ENCODE measurements around the gene IP6K1. TPM values are rescaled to one million over a fixed set of nuclear protein-coding genes. Genes with fewer than 3 reads are reported as not detected.
"Not testable (repeated sequence)": the region's sequence is repeated elsewhere in the genome, so short reads cannot be mapped to it uniquely, and the experiment has no call there.

IP6K1 gene
- total RNA-seq, 8 experiments from 2014 or later, result 25.2 to 43.5 (median 29.7) TPM

DNA sequence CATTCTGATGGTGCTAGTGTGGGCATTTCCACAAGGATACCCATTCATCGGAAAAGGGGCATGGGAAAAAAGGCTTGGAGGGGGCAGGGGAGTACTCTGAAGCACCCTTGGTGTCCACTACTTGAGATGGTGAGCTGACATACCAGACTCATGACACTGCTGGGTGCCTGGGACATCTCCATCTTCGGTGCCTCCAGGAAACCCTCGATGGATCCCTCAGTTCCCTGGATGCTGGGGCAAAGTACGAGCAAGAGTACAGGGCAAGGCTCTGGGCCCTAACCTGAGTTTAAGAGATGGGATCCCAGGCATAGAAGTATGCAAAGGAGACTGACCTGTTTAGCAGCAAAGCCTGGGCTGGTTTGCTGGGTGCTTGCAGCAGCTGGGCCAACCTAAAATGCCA, 5.2 kb upstream of the IP6K1 start:
- H3K27ac ChIP-seq, result peak overlapping the region; percentile 45 to 84
- ATAC-seq (replicated peaks in 6 of 8), result no peak
- no peak overlapping the region for H3K4me3 ChIP-seq
- 14 to 90% (median 79%) methylated on average over 1 to 4 of the region's 4 CpGs; no CpG with 5 or more reads in 6 of the 10 experiments for WGBS, 10 experiments
- in situ Hi-C loops (cut with MboI; ENCODE audit: low pct_unique_long_range_greater_than_20kb in 2 of 9, low sequenced_read_pairs in 9 of 9, unreplicated experiment in 9 of 9), result no loop called here
- H3K4me1 ChIP-seq (replicated peaks in 1 of 2), result peaks cover 22 to 25% of the 10 kb centered on the region in 2 donors

DNA sequence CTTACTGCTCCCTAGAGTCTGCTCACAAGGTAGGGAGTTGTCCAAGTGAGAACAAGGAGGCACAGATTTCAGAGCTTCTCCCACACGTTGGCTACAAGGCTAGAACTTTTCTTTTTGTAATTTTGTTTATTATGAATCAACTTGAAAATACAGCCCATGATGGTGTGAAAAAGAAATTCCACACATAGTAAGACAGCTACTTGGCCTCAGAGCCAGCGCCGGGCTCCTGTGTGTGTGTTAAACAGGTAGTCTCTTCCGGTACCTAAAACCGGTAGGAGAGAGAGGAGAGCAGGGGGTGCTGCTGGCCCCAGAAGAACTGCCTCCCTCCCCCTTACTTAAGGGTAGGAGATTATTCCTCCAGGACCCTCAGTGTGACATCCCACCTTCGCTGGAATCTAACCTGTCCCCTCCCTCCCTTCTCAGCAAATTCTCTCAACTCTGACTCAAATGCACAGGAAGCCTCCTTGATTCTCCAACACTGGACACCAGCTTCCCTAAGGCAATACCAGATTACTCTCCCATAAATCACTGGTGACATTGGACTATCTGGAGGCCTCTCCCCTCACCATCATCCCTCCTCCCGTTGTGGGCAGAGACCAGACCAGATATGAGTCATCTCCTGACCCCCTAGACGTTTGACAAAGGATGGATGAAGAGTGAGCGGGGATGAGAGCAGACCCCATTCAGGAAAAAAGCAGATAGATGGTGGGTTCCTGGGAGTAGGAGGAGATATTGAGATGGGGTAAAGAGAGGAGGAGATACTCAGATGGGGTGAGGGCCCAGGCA, 4.5 kb upstream of the IP6K1 start:
- ATAC-seq (replicated peaks in 6 of 8), result peak in 5 of 8 experiments; percentile 18 to 44 (median 34)
- H3K27ac ChIP-seq, result peak overlapping the region; percentile 45 to 84
- no peak overlapping the region for H3K4me3 ChIP-seq
- 0 to 100% (median 59%) methylated on average over 1 to 8 of the region's 9 CpGs; no CpG with 5 or more reads in 1 of the 10 experiments for WGBS, 10 experiments
- in situ Hi-C loops (cut with MboI; ENCODE audit: low pct_unique_long_range_greater_than_20kb in 2 of 9, low sequenced_read_pairs in 9 of 9, unreplicated experiment in 9 of 9), result no loop called here
- peaks cover 22 to 25% of the 10 kb centered on the region in 2 donors for H3K4me1 ChIP-seq (replicated peaks in 1 of 2)

DNA sequence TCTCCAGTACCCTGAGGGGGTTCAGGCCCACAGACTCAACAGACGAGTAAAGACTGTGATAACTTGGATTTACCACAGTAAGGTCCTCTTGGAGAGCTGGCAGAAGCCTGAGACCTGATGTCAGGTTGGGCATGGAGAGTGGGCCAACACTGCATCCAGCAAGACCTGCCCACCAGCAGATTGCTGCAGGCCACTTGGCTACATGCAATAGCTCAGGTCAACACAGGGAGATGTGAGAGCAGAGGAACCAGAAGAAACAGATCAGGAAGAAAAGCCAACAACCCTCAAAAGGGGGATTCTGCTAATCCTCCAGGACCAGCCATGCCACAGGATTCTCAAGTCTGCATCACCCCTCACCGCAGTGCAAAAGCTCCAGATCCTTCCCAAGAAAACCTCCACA, 1.7 kb upstream of the IP6K1 start:
- no peak for ATAC-seq (replicated peaks in 6 of 8)
- H3K4me3 ChIP-seq, result no peak overlapping the region
- peaks cover 29 to 33% of the 10 kb centered on the region in 2 donors for H3K4me1 ChIP-seq (replicated peaks in 1 of 2)
- no peak overlapping the region for H3K27ac ChIP-seq
- in situ Hi-C loops (cut with MboI; ENCODE audit: low pct_unique_long_range_greater_than_20kb in 2 of 9, low sequenced_read_pairs in 9 of 9, unreplicated experiment in 9 of 9), result no loop called here
- WGBS, 10 experiments, result 67 to 100% (median 100%) methylated on average over 1 to 2 of the region's 2 CpGs; no CpG with 5 or more reads in 4 of the 10 experiments

DNA sequence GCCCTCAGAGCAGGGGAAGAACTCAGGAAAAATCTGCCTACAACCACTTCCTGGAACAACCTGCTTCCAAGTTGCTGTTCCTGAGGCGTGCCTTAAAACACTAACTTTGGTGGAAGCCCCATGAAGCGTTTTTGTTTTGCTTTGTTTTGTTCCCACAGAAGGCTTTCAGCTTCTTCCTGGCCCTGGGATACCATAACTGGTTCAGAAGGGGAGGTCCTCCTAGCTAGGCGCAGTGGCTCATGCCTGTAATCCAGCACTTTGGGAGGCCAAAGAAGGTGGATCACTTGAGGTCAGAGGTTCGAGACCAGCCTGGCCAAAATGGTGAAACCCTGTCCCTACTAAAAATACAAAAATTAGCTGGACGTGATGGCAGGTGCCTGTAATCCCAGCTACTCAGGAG, 1.2 kb upstream of the IP6K1 start:
- Histone ChIP-seq H3K27ac (no peak overlapping the region), H3K4me1 (replicated peaks in 1 of 2) (peaks cover 29 to 33% of the 10 kb centered on the region in 2 donors), H3K4me3 (no peak overlapping the region)
- 67 to 100% (median 100%) methylated on average over 1 to 4 of the region's 5 CpGs; no CpG with 5 or more reads in 3 of the 10 experiments for WGBS, 10 experiments
- in situ Hi-C loops (cut with MboI; ENCODE audit: low pct_unique_long_range_greater_than_20kb in 2 of 9, low sequenced_read_pairs in 9 of 9, unreplicated experiment in 9 of 9), result no loop called here
- no peak for ATAC-seq (replicated peaks in 6 of 8)

DNA sequence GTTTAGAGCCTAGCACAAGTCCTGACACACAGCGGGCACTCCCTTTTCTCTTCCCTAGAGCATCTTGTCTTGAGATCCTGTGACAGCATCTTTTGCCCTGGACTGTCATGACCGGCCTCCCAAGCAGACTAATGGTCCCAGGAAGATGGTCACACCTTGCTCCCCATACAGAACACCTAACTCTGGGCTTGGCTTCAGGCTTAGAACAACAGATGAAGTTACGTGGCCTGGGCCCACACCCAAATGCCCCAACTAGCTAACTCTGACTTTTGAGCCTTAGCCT, 781 bp upstream of the IP6K1 start:
- peak overlapping the region in 2 of 5 donors; percentile 96 for H3K4me3 ChIP-seq
- ATAC-seq (replicated peaks in 6 of 8), result no peak
- H3K4me1 ChIP-seq (replicated peaks in 1 of 2), result peaks cover 29 to 33% of the 10 kb centered on the region in 2 donors
- 80 to 100% (median 100%) methylated on average over 1 to 2 of the region's 3 CpGs; no CpG with 5 or more reads in 2 of the 10 experiments for WGBS, 10 experiments
- in situ Hi-C loops (cut with MboI; ENCODE audit: low pct_unique_long_range_greater_than_20kb in 2 of 9, low sequenced_read_pairs in 9 of 9, unreplicated experiment in 9 of 9), result no loop called here
- peak overlapping the region; percentile 90 to 96 for H3K27ac ChIP-seq

DNA sequence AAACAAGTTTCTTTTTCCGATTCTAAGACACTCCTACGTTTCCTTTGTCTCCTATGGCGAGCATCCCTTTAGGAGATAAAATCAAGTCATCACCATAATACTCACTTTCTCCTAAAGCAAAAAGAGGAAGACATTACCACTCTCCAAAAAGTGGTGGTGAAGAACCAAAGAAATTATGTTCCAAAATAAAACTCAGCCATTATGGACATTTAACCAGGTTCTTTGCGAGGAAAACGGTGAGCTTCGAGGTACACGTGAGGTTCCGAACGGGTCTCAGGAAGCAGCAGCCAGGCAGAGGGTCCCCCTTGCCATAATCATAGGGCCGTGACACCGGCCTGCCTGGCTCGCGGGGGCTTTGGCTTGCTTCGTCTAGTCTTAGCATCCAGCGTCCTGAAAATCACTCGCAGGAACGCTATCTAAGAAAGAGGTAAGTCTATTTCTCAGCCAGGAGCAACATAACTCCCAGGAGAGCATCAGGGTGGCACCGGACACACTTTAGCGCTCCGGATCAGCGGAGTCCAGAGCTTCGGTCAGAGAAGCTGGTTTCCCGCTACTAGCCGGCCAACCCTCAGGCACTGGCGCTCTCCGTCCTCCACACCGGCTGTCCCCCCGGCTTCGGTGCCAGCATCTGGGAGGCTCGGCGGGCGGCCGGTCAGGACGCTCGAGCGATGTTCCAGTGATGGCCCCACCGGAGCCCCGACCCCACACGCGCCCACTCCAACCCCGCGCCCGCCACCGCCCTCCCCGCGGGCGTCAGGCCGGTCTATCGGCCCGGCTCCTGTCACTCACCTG, 581 bp downstream of the IP6K1 start:
- Histone ChIP-seq H3K4me3 (peak overlapping the region; percentile 79 to 96 (median 92)), H3K4me1 (replicated peaks in 1 of 2) (peaks cover 22 to 23% of the 10 kb centered on the region in 2 donors), H3K27ac (peak overlapping the region; percentile 90 to 95)
- peak; percentile 39 to 59 (median 46) for ATAC-seq (replicated peaks in 6 of 8)
- in situ Hi-C loops (cut with MboI; ENCODE audit: low pct_unique_long_range_greater_than_20kb in 2 of 9, low sequenced_read_pairs in 9 of 9, unreplicated experiment in 9 of 9), result no loop called here
- WGBS, 10 experiments, result 0 to 10% (median 7%) methylated on average over 1 to 17 of the region's 50 CpGs

DNA sequence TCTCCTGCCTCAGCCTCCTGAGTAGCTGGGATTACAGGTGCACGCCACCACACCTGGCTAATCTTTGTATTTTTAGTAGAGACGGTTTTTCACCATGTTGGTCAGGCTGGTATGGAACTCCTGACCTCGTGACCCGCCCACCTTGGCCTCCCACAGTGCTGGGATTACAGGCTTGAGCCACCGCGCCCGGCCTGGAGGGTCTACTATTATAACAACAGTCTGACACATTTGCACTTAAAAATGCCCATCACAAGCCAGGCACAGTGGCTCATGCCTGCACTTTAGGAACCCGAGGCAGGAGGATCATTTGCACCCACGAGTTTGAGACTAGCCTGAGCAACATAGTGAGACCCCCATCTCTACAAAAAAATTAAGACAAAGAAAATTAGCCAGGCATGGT, 4.1 kb downstream of the IP6K1 start:
- H3K27ac ChIP-seq; H3K4me3 ChIP-seq; in situ Hi-C loops (cut with MboI; ENCODE audit: low pct_unique_long_range_greater_than_20kb in 2 of 9, low sequenced_read_pairs in 9 of 9, unreplicated experiment in 9 of 9); ATAC-seq (replicated peaks in 6 of 8): not testable (repeated sequence)
- WGBS, 10 experiments, result 85 to 100% (median 97%) methylated on average over 1 to 6 of the region's 9 CpGs; no CpG with 5 or more reads in 5 of the 10 experiments
- H3K4me1 ChIP-seq (replicated peaks in 1 of 2), result peaks cover 12 to 13% of the 10 kb centered on the region in 2 donors

DNA sequence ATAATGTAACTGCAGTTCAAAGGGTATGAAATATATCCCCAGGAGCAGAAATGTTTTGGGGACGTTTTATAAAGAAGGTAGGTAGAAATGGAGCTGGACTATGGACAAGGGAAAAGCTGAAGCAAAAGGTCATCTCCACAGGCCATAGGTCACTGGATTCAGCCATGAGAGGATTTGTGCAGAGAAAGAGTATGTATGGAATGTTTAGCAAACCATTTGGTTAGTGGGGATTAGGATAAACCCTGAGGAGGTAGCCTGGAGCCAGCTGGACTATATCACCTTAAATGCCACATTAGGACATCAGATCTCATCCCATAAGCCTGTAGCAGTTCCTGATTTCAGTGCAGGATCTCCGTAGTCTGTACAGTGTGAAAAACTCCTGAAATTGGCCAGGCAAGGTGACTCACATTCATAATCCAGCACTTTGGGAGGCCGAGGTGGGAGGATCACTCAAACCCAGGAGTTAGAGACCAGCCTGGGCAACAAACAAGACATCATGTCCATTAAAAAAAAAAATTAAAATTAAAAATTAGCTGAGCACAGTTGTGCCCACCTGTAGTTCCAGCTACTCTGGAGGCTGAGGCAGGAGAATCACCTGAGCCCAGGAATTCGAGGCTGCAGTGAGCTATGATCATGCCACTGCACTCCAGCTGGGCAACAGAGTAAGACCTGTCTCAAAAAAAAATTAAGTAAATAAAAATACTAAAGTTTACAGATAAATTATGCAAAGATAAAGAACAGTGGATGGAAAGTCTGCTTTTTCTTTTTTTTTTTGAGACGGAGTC, 4.7 kb downstream of the IP6K1 start:
- no peak overlapping the region for H3K27ac ChIP-seq
- ATAC-seq (replicated peaks in 6 of 8), result no peak
- peaks cover 7 to 8% of the 10 kb centered on the region in 2 donors for H3K4me1 ChIP-seq (replicated peaks in 1 of 2)
- in situ Hi-C loops (cut with MboI; ENCODE audit: low pct_unique_long_range_greater_than_20kb in 2 of 9, low sequenced_read_pairs in 9 of 9, unreplicated experiment in 9 of 9), result no loop called here
- no peak overlapping the region for H3K4me3 ChIP-seq
- 11 to 100% (median 90%) methylated on average over 1 to 5 of the region's 5 CpGs for WGBS, 10 experiments

DNA sequence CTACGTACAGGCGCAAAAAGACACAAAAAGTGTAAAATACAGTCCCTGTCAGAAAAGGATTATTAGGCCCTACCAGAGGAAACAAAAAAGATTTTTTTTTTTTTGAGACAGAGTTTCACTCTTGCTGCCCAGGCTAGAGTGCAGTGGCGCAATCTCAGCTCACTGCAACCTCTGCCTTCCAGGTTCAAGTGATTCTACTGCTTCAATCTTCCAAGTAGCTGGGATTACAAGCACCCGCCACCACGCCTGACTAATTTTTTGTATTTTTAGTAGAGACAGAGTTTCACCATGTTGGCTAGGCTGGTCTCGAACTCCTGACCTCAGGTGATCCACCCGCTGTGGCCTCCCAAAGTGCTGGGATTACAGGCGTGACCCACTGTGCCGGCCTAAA, 5.4 kb downstream of the IP6K1 start:
- H3K4me3 ChIP-seq; in situ Hi-C loops (cut with MboI; ENCODE audit: low pct_unique_long_range_greater_than_20kb in 2 of 9, low sequenced_read_pairs in 9 of 9, unreplicated experiment in 9 of 9); H3K4me1 ChIP-seq (replicated peaks in 1 of 2); H3K27ac ChIP-seq: not testable (repeated sequence)
- 46 to 100% (median 91%) methylated on average over 3 to 9 of the region's 9 CpGs; no CpG with 5 or more reads in 1 of the 10 experiments for WGBS, 10 experiments
- ATAC-seq (replicated peaks in 6 of 8), result peak in 3 of 8 experiments; percentile 11 to 25 (median 24)

DNA sequence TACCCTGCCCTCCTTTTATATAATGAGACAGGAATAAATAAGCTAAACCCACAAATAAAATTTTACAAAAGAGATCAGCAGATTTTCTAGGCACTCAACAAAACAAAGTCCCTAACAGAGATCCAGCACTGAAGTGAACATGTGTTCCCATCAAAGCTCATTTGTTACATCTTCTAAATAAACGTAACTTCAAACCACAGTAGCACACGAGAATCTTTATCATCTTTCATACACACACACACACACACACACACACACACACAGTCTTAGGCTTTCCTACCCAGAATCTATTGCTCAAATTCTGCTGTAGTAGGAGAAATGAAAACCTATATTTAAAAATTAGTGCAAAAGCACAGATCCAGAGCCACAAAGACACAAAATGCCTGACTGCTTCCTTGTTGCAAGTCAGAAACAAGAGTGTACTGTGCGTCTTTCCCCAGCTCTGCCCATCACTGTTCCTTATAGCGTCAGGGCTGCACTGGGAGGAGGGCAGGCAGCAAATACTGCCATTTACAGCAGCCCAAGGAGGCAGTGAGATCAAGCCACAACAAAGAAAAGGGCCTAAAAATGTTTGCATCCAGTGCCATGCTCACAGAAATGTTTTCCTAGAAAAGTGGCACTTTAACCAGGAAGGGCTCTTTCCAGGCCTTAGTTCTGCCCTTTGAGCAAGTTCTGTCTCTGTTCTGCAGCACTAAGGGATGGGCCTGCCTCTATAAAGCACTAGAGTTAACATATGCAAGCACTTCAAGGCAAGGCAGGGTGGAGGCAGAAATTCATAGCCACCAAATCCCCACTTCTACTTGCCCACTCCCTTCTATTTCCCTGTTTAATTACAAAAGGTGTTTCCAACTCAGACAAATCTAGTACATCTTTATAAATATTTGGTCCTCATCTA, 6.0 kb downstream of the IP6K1 start:
- in situ Hi-C loops (cut with MboI; ENCODE audit: low pct_unique_long_range_greater_than_20kb in 2 of 9, low sequenced_read_pairs in 9 of 9, unreplicated experiment in 9 of 9), result no loop called here
- ATAC-seq (replicated peaks in 6 of 8), result peak in 3 of 8 experiments; percentile 93 to 97 (median 96)
- 67 to 100% (median 88%) methylated on average over 1 to 4 of the region's 4 CpGs; no CpG with 5 or more reads in 3 of the 10 experiments for WGBS, 10 experiments
- H3K4me3 ChIP-seq, result no peak overlapping the region
- no peak overlapping the region for H3K27ac ChIP-seq
- H3K4me1 ChIP-seq (replicated peaks in 1 of 2), result peaks cover 6 to 8% of the 10 kb centered on the region in 2 donors

DNA sequence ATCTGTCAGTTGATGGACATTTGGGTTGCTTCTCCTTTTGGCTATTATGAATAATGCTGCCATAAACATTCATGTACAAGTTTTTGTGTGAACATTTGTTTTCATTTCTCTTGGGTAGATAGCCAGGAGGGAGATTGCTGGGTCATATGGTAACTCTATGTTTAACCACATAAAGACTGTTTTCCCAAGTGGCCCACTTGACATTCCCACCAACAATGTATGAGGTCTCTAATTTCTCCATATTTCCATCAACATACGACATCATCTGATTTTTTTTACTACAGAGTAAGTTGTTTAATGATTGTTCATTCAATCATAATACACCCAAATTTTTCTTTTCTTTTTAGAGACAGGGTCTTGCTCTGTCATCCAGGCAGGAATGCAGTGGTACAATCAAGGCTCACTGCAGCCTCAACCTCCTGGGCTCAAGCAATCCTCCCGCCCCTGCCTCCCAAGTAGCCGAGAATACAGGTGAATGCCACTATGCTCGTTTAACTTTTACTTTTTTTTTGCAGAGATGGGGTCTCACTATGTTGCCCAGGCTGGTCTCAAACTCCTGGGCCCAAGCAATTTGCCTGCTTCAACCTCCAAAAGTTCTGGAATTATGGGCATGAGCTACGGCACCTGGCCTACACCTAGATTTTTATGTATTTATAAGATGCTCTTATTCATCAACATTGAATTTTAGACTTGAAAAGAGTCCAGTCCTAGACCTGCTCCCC, 6.8 kb downstream of the IP6K1 start:
- WGBS, 10 experiments, result 70 to 100% (median 90%) methylated on average over 2 to 5 of the region's 5 CpGs
- ATAC-seq (replicated peaks in 6 of 8), result no peak

More for the DNA sequence above, 6.8 kb downstream of the IP6K1 start:
- Histone ChIP-seq H3K4me1 (replicated peaks in 1 of 2) (peaks cover 0 to 3% of the 10 kb centered on the region in 2 donors), H3K27ac (no peak overlapping the region), H3K4me3 (no peak overlapping the region)
- in situ Hi-C loops (cut with MboI; ENCODE audit: low pct_unique_long_range_greater_than_20kb in 2 of 9, low sequenced_read_pairs in 9 of 9, unreplicated experiment in 9 of 9), result no loop called here

Measured in motor neuron (in vitro differentiated cells).